Body of pancreas (tissue), 4 donors: ENCODE data around the gene MCAM.

Experiments used
- POLR2A ChIP-seq, 3 donors: fragments of 450-650 bp; IDR thresholded peaks; one replicate each; pipeline ENCODE4 v1.6.1; 2016; ENCODE audit warnings: antibody characterized with exemption in 3 of 3, mild to moderate bottlenecking in 2 of 3
- TF ChIP-seq, protein P1 (sequence below), 7 experiments: fragments of 450-650 bp in 4 of 7; fragments of 200-600 bp in 3 of 7; sonication (generic) in 3 of 7; IDR thresholded peaks; one replicate each; pipeline ENCODE4 v1.5.1; 2016 to 2019; ENCODE audit warnings: antibody characterized with exemption in 7 of 7

DNA sequence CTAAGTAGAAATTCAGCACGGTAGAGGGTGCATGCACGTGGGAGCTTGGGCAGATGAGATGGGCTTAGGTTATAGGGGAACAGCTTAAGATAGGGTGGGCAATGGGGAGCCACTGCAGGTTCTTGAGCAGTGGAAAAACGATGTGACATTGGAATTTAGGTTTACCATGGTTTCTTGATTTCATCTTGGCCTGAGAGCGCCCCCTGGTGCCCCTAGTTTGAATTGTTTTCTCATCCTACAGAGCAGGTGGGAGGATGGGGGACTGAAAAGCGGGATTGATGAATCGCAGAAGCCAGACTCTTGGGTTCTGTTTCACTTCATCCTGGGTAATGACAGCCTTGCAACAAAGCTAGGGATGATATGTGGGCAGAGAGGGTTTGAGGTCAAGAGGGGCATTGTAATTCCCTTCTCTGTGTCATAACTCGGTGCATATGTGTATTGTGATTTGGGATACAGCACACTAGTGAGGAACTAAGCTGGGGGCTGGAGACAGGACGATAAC lies 6.7 kb upstream of the MCAM start:
- no peak for TF ChIP-seq POLR2A (IDR thresholded peaks at IDR 0.05)
- TF ChIP-seq, protein P1, sequence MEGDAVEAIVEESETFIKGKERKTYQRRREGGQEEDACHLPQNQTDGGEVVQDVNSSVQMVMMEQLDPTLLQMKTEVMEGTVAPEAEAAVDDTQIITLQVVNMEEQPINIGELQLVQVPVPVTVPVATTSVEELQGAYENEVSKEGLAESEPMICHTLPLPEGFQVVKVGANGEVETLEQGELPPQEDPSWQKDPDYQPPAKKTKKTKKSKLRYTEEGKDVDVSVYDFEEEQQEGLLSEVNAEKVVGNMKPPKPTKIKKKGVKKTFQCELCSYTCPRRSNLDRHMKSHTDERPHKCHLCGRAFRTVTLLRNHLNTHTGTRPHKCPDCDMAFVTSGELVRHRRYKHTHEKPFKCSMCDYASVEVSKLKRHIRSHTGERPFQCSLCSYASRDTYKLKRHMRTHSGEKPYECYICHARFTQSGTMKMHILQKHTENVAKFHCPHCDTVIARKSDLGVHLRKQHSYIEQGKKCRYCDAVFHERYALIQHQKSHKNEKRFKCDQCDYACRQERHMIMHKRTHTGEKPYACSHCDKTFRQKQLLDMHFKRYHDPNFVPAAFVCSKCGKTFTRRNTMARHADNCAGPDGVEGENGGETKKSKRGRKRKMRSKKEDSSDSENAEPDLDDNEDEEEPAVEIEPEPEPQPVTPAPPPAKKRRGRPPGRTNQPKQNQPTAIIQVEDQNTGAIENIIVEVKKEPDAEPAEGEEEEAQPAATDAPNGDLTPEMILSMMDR (IDR thresholded peaks at IDR 0.05): peak in 6 of 7 experiments; percentile 64 to 80 (median 66)
